SH-SY5Y (cell line): Measurements from ENCODE around the gene NRTN.

Experiments
- GATA2 ChIP-seq: IDR thresholded peaks from 2 replicates; pipeline ENCODE4 v1.6.1; 2011; ENCODE audit warnings: mild to moderate bottlenecking, low read depth, low read length
- GATA3 ChIP-seq: IDR thresholded peaks from 2 replicates; pipeline ENCODE4 v1.6.1; 2011; ENCODE audit warnings: low read depth, mild to moderate bottlenecking, low read length, moderate library complexity

The NRTN gene

DNA sequence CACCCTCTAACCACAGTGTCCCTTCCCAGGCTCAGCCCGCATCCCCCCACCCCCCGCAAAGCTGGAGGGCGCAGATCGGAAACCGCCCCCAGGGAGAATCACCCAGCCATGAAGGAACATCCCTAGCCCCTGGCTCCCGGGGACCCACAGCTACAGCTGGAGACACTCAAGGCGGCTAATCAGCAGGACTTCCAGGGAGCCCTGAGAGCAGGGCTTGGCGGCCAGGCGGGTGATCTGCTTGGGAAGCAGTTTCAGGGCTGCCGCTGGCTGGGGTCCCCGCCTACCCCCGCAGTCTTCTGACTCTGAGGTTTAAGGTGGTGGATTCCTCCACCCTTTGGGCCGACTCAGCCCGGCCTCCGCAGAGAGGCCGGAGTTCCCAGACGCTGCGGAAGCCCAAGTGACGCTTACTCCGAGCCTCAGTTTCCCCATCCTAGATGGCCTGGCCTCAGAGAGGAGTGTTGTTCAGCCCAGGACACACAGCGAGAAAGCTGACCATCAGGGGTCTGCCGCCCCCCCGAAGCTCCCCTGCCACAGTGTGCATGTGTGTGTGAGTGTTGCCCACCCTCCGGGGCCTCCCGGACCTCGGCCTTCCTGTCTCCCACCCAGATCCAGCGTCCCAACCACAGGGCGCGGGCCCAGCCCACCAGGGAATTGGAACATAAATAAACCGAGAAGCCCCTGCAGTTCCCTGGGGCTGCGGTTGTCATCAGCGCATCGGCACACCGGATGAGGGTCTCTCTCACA is 24.9 kb downstream of the NRTN start:
- TF ChIP-seq GATA3 = no peak
- TF ChIP-seq GATA2 = no peak

DNA sequence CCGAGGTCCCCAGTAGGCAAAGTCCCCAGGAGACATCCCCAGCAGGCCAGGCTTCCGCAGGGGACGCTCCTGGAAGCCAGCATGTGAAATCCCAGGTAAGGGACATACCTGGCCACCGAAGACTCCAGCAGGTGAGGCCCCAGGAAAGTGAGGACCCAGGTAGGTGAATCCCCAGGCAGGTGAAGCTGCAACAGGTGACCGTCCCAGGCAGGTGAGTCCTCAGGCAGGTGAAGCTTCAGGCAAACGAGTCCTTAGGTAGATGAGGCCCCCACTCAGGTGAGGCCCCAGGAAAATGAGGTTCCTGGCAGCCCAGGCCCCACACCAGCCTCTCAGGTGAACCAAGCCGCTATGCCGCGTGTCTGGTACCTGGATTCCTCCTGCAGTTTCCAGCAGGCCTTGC is 26.3 kb downstream of the NRTN start:
- TF ChIP-seq GATA3 (no peak), GATA2 (no peak)

DNA sequence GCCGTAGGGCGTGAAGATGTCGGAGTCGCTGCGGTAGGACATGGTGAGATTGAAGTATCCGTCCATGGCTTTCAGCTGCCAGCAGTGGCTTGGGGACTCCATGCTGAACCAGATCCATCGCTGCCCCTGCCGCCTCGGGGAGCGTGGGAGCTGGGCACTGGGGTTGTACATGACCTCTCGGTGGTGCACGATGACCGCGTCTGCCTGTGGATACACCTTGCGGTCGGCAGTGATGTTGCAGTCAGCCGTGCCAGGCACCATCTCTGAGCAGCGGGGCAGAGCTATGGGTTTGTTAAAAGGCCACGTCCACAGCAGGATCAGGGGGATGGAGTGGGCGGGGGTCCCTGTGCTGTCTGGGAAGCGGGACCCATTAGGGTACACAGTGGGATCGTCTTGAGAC is 27.2 kb downstream of the NRTN start:
- TF ChIP-seq GATA2 (no peak), GATA3 (no peak)

DNA sequence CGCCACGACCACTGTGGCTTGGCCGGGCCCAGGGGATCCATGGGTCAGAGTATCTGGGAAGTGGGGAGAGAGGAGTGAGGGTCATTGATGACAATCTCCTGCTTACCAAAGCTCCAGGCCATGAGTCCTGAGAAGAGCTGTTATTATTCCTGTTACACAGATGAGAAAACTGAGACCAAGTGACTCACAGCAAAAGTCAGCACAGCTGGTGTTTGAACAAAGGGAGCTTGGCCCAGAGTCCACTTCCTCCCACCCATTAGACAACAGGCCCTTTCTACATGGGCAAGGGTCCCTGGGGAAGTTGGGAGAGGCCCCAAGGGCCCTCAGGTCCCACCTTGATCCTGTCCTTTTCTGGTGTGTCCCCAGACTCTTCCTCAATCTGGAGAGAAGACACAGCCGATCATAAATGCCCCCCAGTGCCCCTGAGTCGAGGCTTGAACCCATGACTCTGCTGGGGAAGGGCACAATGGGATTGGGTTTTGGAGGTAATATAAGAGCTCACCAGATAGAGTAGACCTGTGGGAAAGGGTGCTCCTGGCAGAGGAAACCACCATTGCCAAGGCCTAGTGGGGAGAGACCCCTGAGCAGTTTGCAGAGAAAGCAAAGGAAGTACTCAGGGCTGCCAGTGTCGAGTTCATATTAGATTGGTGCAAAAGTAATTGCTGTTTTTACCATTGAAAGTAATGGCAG is 27.8 kb downstream of the NRTN start:
- TF ChIP-seq GATA2 (no peak), GATA3 (no peak)

DNA sequence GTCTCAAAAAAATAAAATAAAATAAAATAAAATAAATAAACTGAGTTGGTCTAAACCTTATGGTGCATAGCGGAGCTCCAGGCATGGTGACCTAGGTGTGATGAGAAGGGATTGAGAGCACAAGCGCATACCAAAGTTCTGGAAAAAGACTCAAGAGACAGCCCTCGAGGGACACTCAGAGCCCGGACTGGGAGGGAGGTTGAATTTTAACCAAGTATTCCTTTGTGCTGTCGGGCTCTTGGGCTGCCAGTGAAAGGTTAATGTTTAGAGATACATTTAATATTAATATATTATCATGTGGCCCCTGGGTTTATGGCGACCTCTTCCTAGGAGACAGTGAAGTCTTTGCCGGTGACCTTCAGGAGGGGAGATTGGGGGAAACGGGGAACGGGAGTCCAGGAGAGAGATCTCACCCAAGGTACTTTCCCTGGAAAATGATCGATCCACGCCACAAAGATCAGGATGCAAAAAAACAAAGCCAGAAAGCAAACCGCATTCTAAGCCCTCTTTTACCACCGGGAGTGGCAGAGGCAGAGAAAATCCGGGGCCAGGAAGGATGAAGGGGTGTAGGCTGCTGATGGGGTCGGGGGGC is 33.0 kb downstream of the NRTN start:
- TF ChIP-seq GATA3 (no peak), GATA2 (no peak)

DNA sequence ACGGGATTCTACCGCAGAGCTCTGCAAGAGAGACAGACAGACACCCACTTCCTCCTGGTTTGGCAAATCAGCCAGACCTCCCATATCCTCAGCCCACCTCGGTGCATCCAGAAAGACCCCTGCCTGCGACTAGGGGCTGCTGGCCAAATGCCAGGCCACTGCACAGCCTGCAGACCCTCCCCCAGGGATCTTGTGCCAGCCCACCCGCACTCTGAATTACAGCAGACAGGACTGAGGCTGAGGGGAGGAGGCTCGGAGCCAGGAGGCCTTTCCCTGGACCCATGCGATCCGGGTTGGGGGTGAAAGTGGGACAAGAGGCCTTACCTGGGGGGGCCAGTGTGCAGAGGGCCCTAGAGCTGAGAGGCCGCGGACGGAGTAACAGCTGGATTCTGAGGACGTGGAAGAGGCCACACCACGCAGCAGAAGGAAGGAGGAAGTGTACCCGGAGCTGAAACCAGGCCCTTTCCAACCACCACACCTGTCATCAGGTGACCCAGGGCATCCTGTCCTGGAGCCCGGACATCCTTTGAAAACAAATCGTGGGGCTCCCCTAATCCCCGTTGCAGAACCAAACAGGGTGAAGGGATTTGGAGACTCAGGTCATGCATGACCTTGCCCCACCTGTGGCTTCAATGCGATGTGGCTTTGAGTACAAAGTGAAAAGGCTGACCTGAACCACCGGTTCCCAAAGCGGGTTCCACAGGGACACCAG is 33.6 kb downstream of the NRTN start:
- TF ChIP-seq GATA3 = no peak
- TF ChIP-seq GATA2 = no peak

DNA sequence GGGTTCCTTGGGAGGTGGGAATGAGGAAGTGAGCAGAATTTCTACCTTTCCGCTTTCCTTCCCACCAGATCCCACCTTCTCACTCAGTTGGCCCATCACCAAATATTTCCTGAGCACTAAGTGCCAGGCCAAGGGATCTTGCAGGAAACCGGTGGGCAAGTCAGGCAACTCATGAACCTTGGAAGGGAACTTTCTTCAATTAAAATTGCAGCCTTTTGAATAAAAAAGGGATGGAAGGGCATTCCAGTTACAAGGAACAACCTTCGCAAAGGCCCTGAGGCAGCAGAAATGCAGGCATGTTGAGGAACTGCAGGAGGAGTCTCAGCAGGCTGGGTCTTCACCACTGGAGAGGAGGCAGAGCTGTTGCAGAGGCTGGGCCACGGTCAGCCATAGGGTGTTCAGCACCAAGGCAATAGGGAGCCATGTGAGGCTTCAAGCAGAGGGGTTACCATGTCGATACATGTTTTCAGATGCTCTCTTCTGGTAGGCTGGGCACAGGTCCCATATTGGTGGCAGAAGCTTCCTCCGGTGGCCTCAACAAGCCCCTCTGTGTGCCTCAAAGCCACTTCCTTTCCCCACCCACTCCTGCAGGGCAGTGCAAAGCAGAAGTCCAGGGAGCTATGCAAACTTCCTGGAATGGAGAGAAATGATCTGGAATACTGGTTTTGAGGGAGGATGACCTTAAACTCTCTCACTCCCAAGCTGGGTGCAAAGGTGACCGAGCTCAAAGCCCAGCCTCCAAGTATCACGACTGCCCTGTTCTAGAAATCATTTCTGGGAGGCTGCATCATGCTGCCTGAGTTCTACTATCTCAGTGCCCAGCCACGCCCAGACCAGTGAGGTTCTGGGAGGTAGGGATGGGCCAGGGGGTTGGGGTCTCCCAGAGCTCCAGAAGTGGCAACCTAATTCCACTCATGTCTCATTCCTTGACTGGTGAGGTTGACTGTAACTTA is 34.5 kb downstream of the NRTN start, which contains the start of gene FUT6:
Gene FUT6 (minus strand): TSS at position 638 of the 953 bp plus-strand sequence. CDS start 7,135 bp downstream, outside the sequence.
- TF ChIP-seq GATA3 = no peak
- TF ChIP-seq GATA2 = no peak

DNA sequence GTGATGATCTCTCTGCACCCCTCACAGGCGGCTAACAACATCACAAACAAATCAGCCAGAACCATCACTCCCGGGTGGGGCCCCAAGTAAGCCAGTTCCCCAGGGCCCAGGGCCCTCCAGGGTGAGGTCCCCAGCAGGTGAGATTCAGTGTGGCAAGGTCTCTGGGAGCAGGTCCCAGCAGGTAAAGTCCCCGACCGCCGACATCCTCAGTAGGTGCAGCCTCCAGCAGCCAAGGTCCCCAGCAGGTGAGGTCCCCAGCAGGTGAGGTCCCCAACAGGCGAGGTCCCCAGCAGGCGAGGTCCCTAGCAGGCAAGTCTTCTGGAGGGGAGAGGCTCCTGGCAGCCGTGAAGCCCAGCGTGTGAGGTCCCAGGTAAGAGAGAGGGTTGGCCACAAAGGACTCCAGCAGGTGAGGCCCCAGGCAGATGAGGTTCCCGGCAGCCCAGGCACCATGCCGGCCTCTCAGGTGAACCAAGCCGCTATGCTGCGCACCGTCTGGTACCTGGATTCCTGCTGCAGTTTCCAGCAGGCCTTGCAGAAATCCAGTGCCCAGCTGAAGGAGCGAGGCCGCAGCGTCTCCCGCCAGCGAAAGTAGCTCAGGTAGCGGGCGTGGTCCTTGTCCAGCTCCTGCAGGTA is 38.5 kb downstream of the NRTN start:
- TF ChIP-seq GATA2 (no peak), GATA3 (no peak)

DNA sequence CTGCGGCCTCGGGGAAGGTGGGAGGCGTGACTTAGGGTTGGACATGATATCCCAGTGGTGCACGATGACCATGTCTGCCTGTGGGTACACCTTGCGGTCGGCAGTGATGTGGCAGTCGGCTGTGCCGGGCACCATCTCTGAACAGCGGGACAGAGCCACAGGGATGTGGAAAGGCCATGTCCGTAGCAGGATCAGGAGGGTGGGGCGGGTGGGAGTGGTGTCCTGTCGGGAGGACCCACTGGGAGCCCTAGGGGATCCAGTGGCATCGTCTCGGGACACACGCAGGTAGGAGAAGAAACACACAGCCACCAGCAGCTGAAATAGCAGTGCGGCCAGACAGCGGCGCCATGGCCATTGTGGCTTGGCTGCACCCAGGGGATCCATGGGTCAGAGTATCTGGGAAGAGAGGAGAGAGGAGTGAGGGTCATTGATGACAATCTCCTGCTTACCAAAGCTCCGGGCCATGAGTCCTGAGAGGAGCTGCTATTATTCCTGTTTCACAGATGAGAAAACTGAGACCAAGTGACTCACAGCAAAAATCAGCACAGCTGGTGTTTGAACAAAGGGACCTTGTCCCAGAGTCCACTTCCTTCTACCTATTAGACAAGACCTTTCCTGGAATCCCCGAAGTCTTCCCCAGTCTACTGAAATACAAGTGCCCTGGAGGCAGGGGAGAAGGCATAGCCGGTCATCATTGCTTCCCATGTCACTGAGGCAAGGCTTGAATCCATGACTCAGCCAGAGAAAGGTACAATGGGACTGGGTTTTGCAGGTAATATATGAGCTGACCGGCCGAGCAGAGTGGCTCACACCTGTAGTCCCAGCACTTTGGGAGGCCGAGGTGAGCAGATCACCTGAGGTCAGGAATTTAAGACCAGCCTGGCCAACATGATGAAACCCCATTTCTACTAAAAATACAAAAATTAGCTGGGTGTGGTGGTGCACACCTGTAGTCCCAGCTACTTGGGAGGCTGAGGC is 39.9 kb downstream of the NRTN start:
- TF ChIP-seq GATA2 (no peak), GATA3 (no peak)

DNA sequence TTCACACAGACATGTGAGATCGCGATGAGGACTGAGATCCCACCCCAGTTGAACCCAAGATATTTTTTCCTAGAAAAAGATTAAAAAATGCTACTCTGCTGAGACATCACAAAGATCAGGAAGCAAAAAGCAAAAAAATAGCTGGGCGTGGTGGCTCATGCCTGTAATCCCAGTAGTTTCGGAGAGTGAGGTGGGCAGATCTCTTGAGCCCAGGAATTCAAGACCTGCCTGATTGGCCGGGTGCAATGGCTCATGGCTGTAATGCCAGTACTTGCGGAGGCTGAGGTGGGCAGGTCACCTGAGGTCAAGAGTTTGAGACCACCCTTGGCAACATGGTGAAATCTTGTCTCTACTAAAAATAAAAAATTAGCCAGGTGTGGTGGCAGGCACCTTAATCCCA is 45.3 kb downstream of the NRTN start:
- no peak for TF ChIP-seq GATA2
- no peak for TF ChIP-seq GATA3

DNA sequence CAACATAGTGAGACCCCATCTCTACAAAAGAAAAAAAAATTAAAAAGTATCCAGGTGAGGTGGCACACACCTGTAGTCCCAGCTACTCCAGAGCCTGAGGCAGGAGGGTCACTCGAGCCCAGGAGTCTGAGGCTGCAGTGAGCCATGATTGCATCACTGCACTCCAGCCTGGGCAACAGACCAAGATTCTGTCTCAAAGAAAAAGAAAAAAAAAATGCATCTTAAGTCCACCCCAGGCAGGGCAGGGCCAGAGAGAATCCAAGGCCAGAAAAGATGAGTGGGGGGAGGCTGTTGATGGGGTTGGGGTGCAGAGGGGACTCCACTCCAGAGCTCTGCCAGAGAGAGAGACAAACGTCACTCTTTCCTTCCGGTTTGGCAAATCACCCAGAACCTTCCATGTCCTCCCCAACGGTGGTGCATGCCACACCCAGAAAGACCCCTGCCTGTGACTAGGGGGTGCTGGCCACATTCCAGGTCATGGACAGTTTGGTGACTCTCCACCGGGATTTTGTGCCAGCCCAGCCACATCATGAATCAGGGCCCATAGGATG is 46.0 kb downstream of the NRTN start:
- TF ChIP-seq GATA2 = no peak
- TF ChIP-seq GATA3 = no peak

DNA sequence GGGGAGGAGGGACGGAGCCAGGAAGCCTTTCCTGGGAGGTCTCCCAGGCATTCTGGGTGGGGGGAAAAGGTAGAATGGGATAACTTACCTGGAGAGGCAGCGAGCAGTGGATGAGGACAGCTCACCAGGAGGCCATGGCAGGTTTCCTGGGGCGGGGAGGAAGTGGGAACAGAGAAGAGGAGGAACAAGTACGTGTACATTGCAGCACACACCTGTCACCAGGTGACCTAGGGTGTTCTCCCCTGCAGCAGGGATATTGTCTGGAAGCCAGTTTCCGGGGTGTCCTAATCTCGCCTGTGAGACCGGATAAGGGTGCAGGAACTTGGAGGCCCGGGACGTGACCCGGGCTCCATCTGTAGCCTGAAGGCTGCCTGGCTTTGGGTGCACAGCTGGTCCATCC is 46.4 kb downstream of the NRTN start, which contains the start of gene FUT3:
Gene FUT3 (minus strand): TSS at position 148 of the 400 bp plus-strand sequence.
- TF ChIP-seq GATA3 (no peak), GATA2 (no peak)
